UCSD-AML1 (cell line): Measurements from ENCODE around the gene DOHH.

Experiments used
- DNase-seq: peaks from one replicate; lab custom pipeline; 2025; ENCODE audit not compliant: unreplicated experiment; lab: John Stamatoyannopoulos, UW

DOHH gene

GRCh38 chr19:3505598-3506383 lies 5.3 kb upstream of the DOHH start, which contains the start of gene FZR1:
TSS of gene FZR1 (plus strand) at chr19:3506311. CDS start at chr19:3522990, 16,679 bp downstream.
- peak; percentile 99 for DNase-seq

GRCh38 chr19:3504735-3505134 lies 4.3 kb upstream of the DOHH start:
- DNase-seq: no peak

- no peak for DNase-seq
Measured at GRCh38 chr19:3503036-3503572, 2.6 kb upstream of the DOHH start.

GRCh38 chr19:3501780-3502179 lies 1.3 kb upstream of the DOHH start:
- no peak for DNase-seq

GRCh38 chr19:3499738-3500428 lies 591 bp downstream of the DOHH start:
- no peak for DNase-seq

- no peak for DNase-seq
Measured at GRCh38 chr19:3497757-3498520, 2.5 kb downstream of the DOHH start.

- DNase-seq: no peak
Measured at GRCh38 chr19:3496392-3497273, 3.8 kb downstream of the DOHH start.

GRCh38 chr19:3494559-3494958 lies 5.9 kb downstream of the DOHH start:
- DNase-seq: no peak

GRCh38 chr19:3494051-3494450 lies 6.4 kb downstream of the DOHH start:
- DNase-seq: no peak

- no peak for DNase-seq
Measured at GRCh38 chr19:3493651-3494050, 6.8 kb downstream of the DOHH start.

GRCh38 chr19:3492919-3493318 lies 7.6 kb downstream of the DOHH start:
- no peak for DNase-seq

GRCh38 chr19:3492131-3492839 lies 8.2 kb downstream of the DOHH start:
- DNase-seq: no peak

GRCh38 chr19:3491396-3492119 lies 8.9 kb downstream of the DOHH start:
- no peak for DNase-seq

- no peak for DNase-seq
Measured at GRCh38 chr19:3483226-3483628, 17.2 kb downstream of the DOHH start, which contains the start of gene SMIM44. TSS of gene SMIM44 (minus strand) at chr19:3483441. CDS start at chr19:3483403, 38 bp downstream.

- no peak for DNase-seq
Measured at GRCh38 chr19:3482507-3483225, 17.8 kb downstream of the DOHH start.

- DNase-seq: no peak
Measured at GRCh38 chr19:3481241-3482090, 19.0 kb downstream of the DOHH start.

GRCh38 chr19:3480383-3481091 lies 19.9 kb downstream of the DOHH start, which contains the start of gene SMIM24:
TSS of gene SMIM24 (minus strand) at chr19:3480525. CDS start at chr19:3480463, 62 bp downstream.
- DNase-seq: no peak
